T-cell (primary cell): ENCODE results near the gene LMNA. TPM values are rescaled to one million over a fixed set of nuclear protein-coding genes. Genes with fewer than 3 reads are reported as not detected.

Experiments
- ATAC-seq, 4 experiments: fragments of 200-7000 bp in 3 of 4; fragments of 150-1000 bp in 1 of 4; cut with Tn5 transposase; replicated peaks in 1 of 4; 1 replicate in 3 of 4; 2 replicates in 1 of 4; pipeline ENCODE4 v1.10.0; 2021; ENCODE audit warnings: moderate library complexity in 3 of 4, mild to moderate bottlenecking in 2 of 4, moderate number of reproducible peaks in 1 of 4
- CTCF ChIA-PET, 2 donors: fragments of 300-600 bp; sonication (Branson Sonifier 250); formaldehyde crosslinking; loops; one replicate each; lab custom pipeline; 2022; ENCODE audit warnings: antibody characterized with exemption in 2 of 2; lab: Charles Lee
- POLR2A ChIA-PET, 2 donors: fragments of 300-600 bp; sonication (Branson Sonifier 250); formaldehyde crosslinking; loops; one replicate each; lab custom pipeline; 2022; ENCODE audit warnings: antibody characterized with exemption in 2 of 2; lab: Charles Lee
- DNase-seq, 35 experiments: peaks; one replicate each; pipeline versions ENCODE4 v3.0.0 to v3.0.0-alpha.2; 2013 to 2023
- H3K27ac ChIP-seq: one replicate; pipeline ENCODE4 v1.5.1; 2013; ENCODE audit warnings: low read length
- H3K27me3 ChIP-seq, 2 experiments: replicated peaks in 1 of 2; 1 replicate in 1 of 2; 2 replicates in 1 of 2; pipeline versions ENCODE4 v1.6.1 to v1.7.0; 2013; ENCODE audit warnings: low read length in 1 of 2, mixed read lengths in 1 of 2; ENCODE audit not compliant: control insufficient read depth in 2 of 2, insufficient read depth in 2 of 2; ENCODE audit errors: extremely low read depth in 1 of 2
- H3K36me3 ChIP-seq, 2 donors: 1 replicate in 1 of 2; 2 replicates in 1 of 2; pipeline versions ENCODE4 v1.6.1 to v1.7.0; 2013; ENCODE audit warnings: low read length in 1 of 2; ENCODE audit not compliant: control insufficient read depth in 2 of 2, insufficient read depth in 1 of 2; ENCODE audit errors: extremely low read depth in 1 of 2
- H3K4me1 ChIP-seq, 2 experiments: 1 replicate in 1 of 2; 2 replicates in 1 of 2; pipeline versions ENCODE4 v1.6.1 to v1.7.0; 2013; ENCODE audit warnings: low read length in 2 of 2, mixed read lengths in 1 of 2; ENCODE audit not compliant: insufficient read depth in 2 of 2, control insufficient read depth in 1 of 2; ENCODE audit errors: extremely low read depth in 1 of 2
- H3K4me3 ChIP-seq, 2 donors: 1 replicate in 1 of 2; 2 replicates in 1 of 2; pipeline versions ENCODE4 v1.5.1 to v1.7.0; 2013; ENCODE audit warnings: mild to moderate bottlenecking in 2 of 2, low read length in 1 of 2, moderate library complexity in 1 of 2; ENCODE audit not compliant: control insufficient read depth in 1 of 2; ENCODE audit errors: extremely low read depth in 1 of 2
- H3K9me3 ChIP-seq: 2 replicates; pipeline ENCODE4 v1.7.0; 2013
- H3K27ac Mint-ChIP-seq, 2 donors: one replicate each; pipeline ENCODE4 v1.8.0; 2020 to 2021; ENCODE audit warnings: mild to moderate bottlenecking in 2 of 2, mixed read lengths in 2 of 2
- H3K27me3 Mint-ChIP-seq, 2 donors: one replicate each; pipeline ENCODE4 v1.8.0; 2021 to 2022; ENCODE audit warnings: mixed read lengths in 2 of 2
- H3K36me3 Mint-ChIP-seq: one replicate; pipeline ENCODE4 v1.8.0; 2021; ENCODE audit warnings: mixed read lengths
- H3K4me1 Mint-ChIP-seq, 3 donors: one replicate each; pipeline ENCODE4 v1.8.0; 2020 to 2022; ENCODE audit warnings: mixed read lengths in 3 of 3, mild to moderate bottlenecking in 1 of 3
- H3K4me3 Mint-ChIP-seq, 3 donors: one replicate each; pipeline ENCODE4 v1.8.0; 2020 to 2022; ENCODE audit warnings: mild to moderate bottlenecking in 3 of 3, mixed read lengths in 3 of 3, moderate library complexity in 3 of 3
- H3K9me3 Mint-ChIP-seq, 3 donors: one replicate each; pipeline ENCODE4 v1.8.0; 2020 to 2022; ENCODE audit warnings: mixed read lengths in 3 of 3
- WGBS: methylation state at CpG from one replicate; pipeline ENCODE4 v1.1.5; 2013; ENCODE audit warnings: missing lambda C conversion rate; ENCODE audit not compliant: insufficient coverage; 5-methylcytosine and 5-hydroxymethylcytosine counted together
- total RNA-seq, 35 experiments: library from RNA in 6 of 35; stranded (reverse) in 6 of 35; fragments of 120-200 nt in 1 of 35; gene quantifications; one replicate each; pipeline versions ENCODE4 v1.2.1 to v1.2.4 and lab custom pipeline; 2013 to 2026

The LMNA gene
- total RNA-seq, 5 donors from 2014 or later (not counting 1 experiment from before 2014, with no cell fraction given): 40.3 to 970 (median 57.3) TPM

GRCh38 chr1:156091610-156092009, 22.9 kb upstream of the LMNA start:
- DNase-seq: no peak
- no peaks in the 10 kb centered on the region for H3K9me3 Mint-ChIP-seq
- H3K4me3 ChIP-seq: no peak overlapping the region
- H3K27me3 Mint-ChIP-seq: peaks cover 17% of the 10 kb centered on the region in 2 donors
- CTCF ChIA-PET: interaction anchor here (1.8 to 6.6 kb wide), 3 partner anchors 38 to 39 kb away, joined by 11 to 115 read pairs (median 20); no protein-coding TSS in a partner anchor
- peaks cover 10 to 21% of the 10 kb centered on the region in 2 experiments for H3K4me1 ChIP-seq
- H3K4me1 Mint-ChIP-seq: peaks cover 17 to 26% (median 22%) of the 10 kb centered on the region in 3 donors
- no peak for ATAC-seq
- no peak overlapping the region for H3K4me3 Mint-ChIP-seq
- H3K36me3 ChIP-seq: no peaks in the 10 kb centered on the region
- H3K36me3 Mint-ChIP-seq: no peaks in the 10 kb centered on the region
- peaks cover 0 to 34% of the 10 kb centered on the region in 2 experiments for H3K27me3 ChIP-seq
- POLR2A ChIA-PET: no interaction called here
- WGBS: no CpG with 5 or more reads among the region's 2 CpGs
- no peak overlapping the region for H3K27ac Mint-ChIP-seq
- H3K27ac ChIP-seq: no peak overlapping the region
- H3K9me3 ChIP-seq: no peaks in the 10 kb centered on the region

- peak overlapping the region in 1 of 3 donors; percentile 48 for H3K4me3 Mint-ChIP-seq
- Histone ChIP-seq H3K4me3 (no peak overlapping the region), H3K9me3 (no peaks in the 10 kb centered on the region), H3K4me1 (peaks cover 12 to 28% of the 10 kb centered on the region in 2 experiments), H3K27ac (peak overlapping the region; percentile 95), H3K36me3 (no peaks in the 10 kb centered on the region), H3K27me3 (peaks cover 0 to 3% of the 10 kb centered on the region in 2 experiments)
- ChIA-PET POLR2A (interaction anchor here (0.7 to 3.0 kb wide), 7 partner anchors 11 to 137 kb away, joined by 4 to 25 read pairs (median 8); partner anchors contain the start of gene SLC25A44 (in 1 of the 2)), CTCF (interaction anchor here (0.9 to 6.6 kb wide), 9 partner anchors 11 to 128 kb away, joined by 3 to 115 read pairs (median 8); partner anchors contain the start of gene LMNA (in 1 of the 2))
- no peaks in the 10 kb centered on the region for H3K9me3 Mint-ChIP-seq
- H3K36me3 Mint-ChIP-seq: no peaks in the 10 kb centered on the region
- H3K27ac Mint-ChIP-seq: peak overlapping the region; percentile 81 to 93
- DNase-seq (no peak), ATAC-seq (no peak)
- H3K27me3 Mint-ChIP-seq: peaks cover 0 to 4% of the 10 kb centered on the region in 2 donors
- 78% methylated on average over 1 of the region's 3 CpGs for WGBS
- H3K4me1 Mint-ChIP-seq: peaks cover 39 to 49% (median 41%) of the 10 kb centered on the region in 3 donors
These were observed 18.5 kb upstream of the LMNA start for GRCh38 chr1:156095906-156096508.

GRCh38 chr1:156096640-156097391, 17.7 kb upstream of the LMNA start:
- Histone ChIP-seq H3K27ac (peak overlapping the region; percentile 95), H3K36me3 (no peaks in the 10 kb centered on the region), H3K9me3 (no peaks in the 10 kb centered on the region), H3K4me1 (peaks cover 12 to 28% of the 10 kb centered on the region in 2 experiments), H3K27me3 (peaks cover 0 to 2% of the 10 kb centered on the region in 2 experiments), H3K4me3 (peak overlapping the region; percentile 17 to 35)
- peak overlapping the region; percentile 48 to 64 (median 53) for H3K4me3 Mint-ChIP-seq
- H3K4me1 Mint-ChIP-seq: peaks cover 37 to 52% (median 41%) of the 10 kb centered on the region in 3 donors
- POLR2A ChIA-PET: interaction anchor here (0.6 to 3.0 kb wide), 9 partner anchors 10 to 136 kb away, joined by 4 to 25 read pairs (median 6); partner anchors contain the start of genes LMNA (in 1 of the 2) and SLC25A44 (in 1 of the 2)
- peaks cover 0 to 4% of the 10 kb centered on the region in 2 donors for H3K27me3 Mint-ChIP-seq
- H3K36me3 Mint-ChIP-seq: no peaks in the 10 kb centered on the region
- H3K9me3 Mint-ChIP-seq: no peaks in the 10 kb centered on the region
- peak; percentile 67 to 96 (median 83) for DNase-seq
- H3K27ac Mint-ChIP-seq: peak overlapping the region; percentile 81 to 93
- peak; percentile 81 to 85 (median 82) for ATAC-seq
- CTCF ChIA-PET: interaction anchor here (0.8 to 6.6 kb wide), 13 partner anchors 8 to 128 kb away, joined by 3 to 115 read pairs (median 5); partner anchors contain the start of genes LMNA (in 1 of the 2) and PMF1 (in 1 of the 2)
- WGBS: 2% methylated on average over 11 of the region's 14 CpGs

- H3K36me3 Mint-ChIP-seq: no peaks in the 10 kb centered on the region
- Histone ChIP-seq H3K27me3 (no peaks in the 10 kb centered on the region), H3K4me1 (peaks cover 12 to 28% of the 10 kb centered on the region in 2 experiments), H3K36me3 (no peaks in the 10 kb centered on the region), H3K9me3 (no peaks in the 10 kb centered on the region), H3K4me3 (no peak overlapping the region), H3K27ac (peak overlapping the region; percentile 95)
- WGBS: 83% methylated on average over 4 of the region's 9 CpGs
- peak overlapping the region in 1 of 3 donors; percentile 48 for H3K4me3 Mint-ChIP-seq
- DNase-seq (peak in 1 of 35 experiments; percentile 52), ATAC-seq (peak in 1 of 4 experiments; percentile 0)
- H3K27ac Mint-ChIP-seq: peak overlapping the region; percentile 81 to 93
- peaks cover 0 to 4% of the 10 kb centered on the region in 2 donors for H3K27me3 Mint-ChIP-seq
- POLR2A ChIA-PET: interaction anchor here (0.9 to 3.0 kb wide), 8 partner anchors 9 to 96 kb away, joined by 4 to 25 read pairs (median 7); partner anchors contain the start of genes LMNA (in 1 of the 2) and SLC25A44 (in 1 of the 2)
- H3K9me3 Mint-ChIP-seq: no peaks in the 10 kb centered on the region
- CTCF ChIA-PET: interaction anchor here (0.6 to 6.6 kb wide), 11 partner anchors 7 to 120 kb away, joined by 3 to 115 read pairs (median 5); partner anchors contain the start of genes LMNA (in 1 of the 2) and PMF1 (in 1 of the 2)
- peaks cover 37 to 52% (median 41%) of the 10 kb centered on the region in 3 donors for H3K4me1 Mint-ChIP-seq
These were observed 16.9 kb upstream of the LMNA start for GRCh38 chr1:156097499-156098178.

- WGBS: 86% methylated on average over 1 of the region's 2 CpGs
- H3K27me3 ChIP-seq: no peaks in the 10 kb centered on the region
- H3K9me3 Mint-ChIP-seq: no peaks in the 10 kb centered on the region
- H3K4me3 Mint-ChIP-seq: no peak overlapping the region
- H3K9me3 ChIP-seq: no peaks in the 10 kb centered on the region
- CTCF ChIA-PET: interaction anchor here (0.8 to 1.7 kb wide), 5 partner anchors 19 to 32 kb away, joined by 3 to 7 read pairs (median 5); no protein-coding TSS in a partner anchor
- peak overlapping the region; percentile 29 to 68 for H3K27ac Mint-ChIP-seq
- H3K4me1 Mint-ChIP-seq: peaks cover 47 to 60% (median 51%) of the 10 kb centered on the region in 3 donors
- ATAC-seq (no peak), DNase-seq (no peak)
- no peaks in the 10 kb centered on the region for H3K36me3 ChIP-seq
- H3K27me3 Mint-ChIP-seq: peaks cover 0 to 2% of the 10 kb centered on the region in 2 donors
- H3K4me1 ChIP-seq: peaks cover 14 to 38% of the 10 kb centered on the region in 2 experiments
- POLR2A ChIA-PET: interaction anchor here (0.6 to 1.5 kb wide), 4 partner anchors 28 to 167 kb away, joined by 3 to 5 read pairs (median 3); no protein-coding TSS in a partner anchor
- no peaks in the 10 kb centered on the region for H3K36me3 Mint-ChIP-seq
- H3K4me3 ChIP-seq: no peak overlapping the region
- H3K27ac ChIP-seq: peak overlapping the region; percentile 21
These were observed 15.7 kb upstream of the LMNA start for GRCh38 chr1:156098784-156099183.
